ELF-1 (cell line): ENCODE measurements around the gene ASPA.
"Not testable (repeated sequence)": the region's sequence is repeated elsewhere in the genome, so short reads cannot be mapped to it uniquely, and the experiment has no call there.

ENCODE experiments used
- DNase-seq: peaks from one replicate; pipeline ENCODE4 v3.0.0-alpha.2; 2016; ENCODE audit warnings: low read depth, low spot score

Gene ASPA

GRCh38 chr17:3507869-3508268, 32.1 kb downstream of the ASPA start:
- DNase-seq, result no peak

GRCh38 chr17:3510090-3510489, 34.3 kb downstream of the ASPA start:
- DNase-seq, result peak; percentile 27

GRCh38 chr17:3511852-3512504, 36.2 kb downstream of the ASPA start:
- DNase-seq, result no peak

GRCh38 chr17:3512505-3513171, 36.8 kb downstream of the ASPA start:
- DNase-seq, result peak; percentile 60

DNA sequence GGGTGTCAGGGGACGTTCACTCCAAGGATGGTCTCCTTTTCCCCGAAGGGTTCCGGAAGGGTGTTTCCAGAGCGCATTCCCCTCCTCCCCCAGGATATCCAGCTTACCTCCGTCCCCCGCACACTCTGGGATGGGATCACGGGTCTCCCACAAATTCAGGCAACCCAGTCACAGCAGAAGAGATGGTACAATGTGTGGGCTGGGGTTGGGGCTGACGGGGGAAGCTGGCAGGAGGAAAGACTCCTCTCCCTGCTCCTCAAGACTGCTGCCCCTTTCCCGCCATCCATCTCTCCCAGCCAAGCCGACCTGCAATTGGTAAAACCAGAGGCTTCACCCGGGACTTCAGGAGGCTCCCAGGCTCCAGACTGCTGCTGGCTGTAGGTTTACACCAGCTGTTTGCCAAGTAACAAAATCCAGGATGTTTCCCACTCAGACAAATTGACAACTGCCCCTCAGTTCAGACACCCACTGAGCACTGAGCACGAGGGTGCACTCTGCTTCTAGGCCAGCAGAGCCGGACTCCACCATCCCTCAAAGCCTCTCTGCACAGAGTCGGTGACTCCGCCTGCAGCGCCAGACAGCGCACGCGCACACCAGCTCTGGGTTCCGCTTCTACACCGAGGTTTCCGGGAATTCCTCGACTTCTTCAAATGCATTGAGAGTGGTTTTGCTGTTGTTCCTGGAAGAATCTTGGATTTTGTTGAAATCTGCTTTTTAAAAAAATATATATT, 37.7 kb downstream of the ASPA start:
- peak; percentile 46 for DNase-seq

DNA sequence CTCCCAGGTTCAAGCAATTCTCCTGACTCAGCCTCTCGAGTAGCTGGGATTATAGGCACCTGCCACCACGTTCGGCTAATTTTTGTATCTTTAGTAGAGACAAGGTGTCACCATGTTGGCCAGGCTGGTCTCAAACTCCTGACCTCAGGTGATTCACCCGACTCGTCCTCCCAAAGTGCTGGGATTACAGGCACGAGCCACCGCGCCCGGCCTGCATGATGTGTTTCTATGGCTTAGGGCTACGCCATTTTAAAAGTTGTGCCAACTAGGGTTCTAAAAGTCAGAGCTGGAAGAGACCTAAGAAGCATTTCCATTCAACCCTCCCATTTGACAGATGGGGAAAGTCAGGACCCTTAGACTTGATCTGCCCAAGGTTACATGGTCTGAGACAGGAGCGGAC, 38.4 kb downstream of the ASPA start:
- DNase-seq, result not testable (repeated sequence)

GRCh38 chr17:3514873-3515272, 39.1 kb downstream of the ASPA start:
- DNase-seq, result no peak

DNA sequence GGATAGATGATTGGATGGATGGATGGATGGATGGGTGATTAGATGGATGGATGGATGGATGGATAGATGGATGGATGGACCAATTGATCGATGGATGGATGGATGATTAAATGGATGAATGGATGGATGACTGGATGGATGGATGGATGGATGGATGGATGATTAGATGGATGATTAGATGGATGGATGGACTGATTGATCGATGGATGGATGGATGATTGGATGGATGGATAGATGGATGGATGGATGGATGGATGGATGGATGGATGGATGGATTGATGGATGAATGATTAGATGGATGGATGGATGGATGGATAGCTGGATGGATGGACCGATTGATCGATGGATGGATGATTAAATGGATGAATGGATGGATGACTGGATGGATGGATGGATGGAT, 43.7 kb downstream of the ASPA start:
- not testable (repeated sequence) for DNase-seq

- DNase-seq, result no peak
Measured at GRCh38 chr17:3524024-3524423, 48.2 kb downstream of the ASPA start.

DNA sequence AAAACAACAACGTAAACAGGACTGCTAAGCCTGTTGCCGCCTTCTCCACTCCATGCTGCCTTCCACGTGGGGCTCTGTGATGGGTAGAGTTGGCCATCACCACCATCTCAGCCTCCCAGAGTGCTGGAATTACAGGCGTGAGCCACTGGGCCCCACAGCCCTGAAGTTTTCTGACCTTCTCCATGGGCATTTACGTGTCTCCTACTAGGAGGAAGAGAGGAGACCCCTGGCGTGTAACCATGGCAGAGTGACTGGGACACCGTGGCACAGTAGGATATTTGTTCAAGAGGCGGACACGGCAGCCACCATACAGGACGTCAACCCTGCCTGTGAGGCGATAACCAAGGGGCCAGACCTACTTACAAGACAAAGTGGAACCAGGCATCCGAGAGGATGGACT, 50.7 kb downstream of the ASPA start:
- DNase-seq, result no peak

DNA sequence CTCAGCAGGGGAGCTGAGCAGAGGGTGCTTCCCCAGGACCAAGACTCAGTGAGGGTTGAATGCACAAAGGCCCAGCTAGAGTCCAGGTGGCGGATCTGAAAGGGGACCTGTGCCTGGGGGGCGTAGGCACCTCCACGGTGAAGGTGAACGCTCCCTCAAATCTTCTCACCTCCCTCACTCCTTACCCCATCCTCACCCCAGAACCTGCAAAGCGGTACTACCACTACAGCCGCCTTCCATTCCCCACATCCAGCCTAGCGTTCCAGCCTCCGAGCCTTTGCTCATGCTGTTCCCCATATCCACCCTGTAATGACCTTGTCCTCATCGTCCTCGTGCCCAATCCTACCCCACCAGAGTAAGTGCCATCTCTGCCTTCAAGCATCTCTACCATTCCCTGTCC, 51.2 kb downstream of the ASPA start:
- DNase-seq, result no peak

GRCh38 chr17:3527468-3527867, 51.7 kb downstream of the ASPA start:
- no peak for DNase-seq

DNA sequence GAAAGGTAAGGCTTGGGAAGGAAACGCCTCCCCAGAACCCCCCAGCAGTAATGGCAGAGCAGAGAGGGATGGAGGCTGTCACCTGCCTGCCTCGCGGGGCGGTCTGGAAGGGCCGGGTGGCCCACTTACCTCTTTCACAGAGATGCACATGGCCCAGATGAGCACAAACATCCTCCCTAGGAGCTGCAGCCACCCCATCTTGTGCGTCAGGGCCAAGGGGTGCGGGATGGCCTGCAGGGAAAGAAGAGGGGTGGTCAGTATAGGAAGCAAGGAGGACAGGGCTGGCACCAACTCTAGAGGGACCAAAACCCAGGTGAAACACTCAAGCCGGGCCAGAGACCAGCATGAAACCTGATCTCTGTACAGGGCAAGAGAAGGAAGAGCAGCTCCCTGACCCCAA, 52.1 kb downstream of the ASPA start:
- no peak for DNase-seq

GRCh38 chr17:3528403-3528851, 52.6 kb downstream of the ASPA start:
- DNase-seq, result no peak

DNA sequence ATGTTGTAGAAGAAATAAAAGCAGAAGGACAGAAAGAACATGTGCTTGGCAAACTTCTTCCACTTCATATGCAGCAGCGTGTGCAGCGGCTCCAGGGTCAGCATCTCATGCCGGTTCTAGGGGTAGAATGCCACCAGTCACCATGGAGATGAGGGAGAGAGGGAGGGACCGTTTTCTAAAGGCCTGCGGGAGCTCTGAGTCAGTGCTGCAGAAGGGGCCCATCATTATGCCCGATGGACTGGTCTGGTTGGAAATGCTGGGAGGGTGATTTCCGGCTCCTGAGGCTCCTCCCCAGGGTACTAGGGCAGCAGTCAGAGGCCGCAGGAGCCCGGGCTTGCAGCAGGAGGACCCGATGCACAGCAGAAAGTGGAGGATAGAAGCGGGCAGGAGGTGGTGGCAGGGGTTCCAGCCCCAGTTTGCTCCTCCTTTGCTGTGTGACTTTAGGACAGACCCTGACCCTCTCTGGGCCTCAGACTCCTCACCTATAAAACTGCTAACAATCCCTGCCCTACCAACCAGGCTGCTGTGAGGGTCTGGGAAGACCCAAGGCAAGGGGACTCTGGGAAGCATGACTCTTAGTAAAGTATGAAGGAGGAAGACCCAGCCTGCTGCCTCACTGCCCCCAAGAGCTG, 53.2 kb downstream of the ASPA start:
- peak; percentile 88 for DNase-seq

GRCh38 chr17:3529817-3530741, 54.3 kb downstream of the ASPA start:
- DNase-seq, result peak; percentile 97

GRCh38 chr17:3531266-3532101, 55.7 kb downstream of the ASPA start:
- no peak for DNase-seq

GRCh38 chr17:3532106-3532858, 56.5 kb downstream of the ASPA start:
- no peak for DNase-seq

- no peak for DNase-seq
Measured at GRCh38 chr17:3532859-3533142, 57.0 kb downstream of the ASPA start.

GRCh38 chr17:3533752-3534151, 58.0 kb downstream of the ASPA start:
- DNase-seq, result no peak
